Activated CD4-positive, alpha-beta T cell treated with anti-CD3 and anti-CD28 coated beads, Interleukin-2, amount 10 ng/mL, durations not matched to agents 24 days and 14 days (primary cell): ENCODE results near the gene SMIM45. TPM values are rescaled to one million over a fixed set of nuclear protein-coding genes. Genes with fewer than 3 reads are reported as not detected.

ENCODE experiments used
- DNase-seq: peaks from one replicate; pipeline ENCODE4 v3.0.0; 2022
- H3K27ac Mint-ChIP-seq: one replicate; pipeline ENCODE4 v1.8.0; 2022; ENCODE audit warnings: mild to moderate bottlenecking, mixed read lengths
- H3K27me3 Mint-ChIP-seq: one replicate; pipeline ENCODE4 v1.8.0; 2022; ENCODE audit warnings: mixed read lengths
- H3K36me3 Mint-ChIP-seq: one replicate; pipeline ENCODE4 v1.8.0; 2022; ENCODE audit warnings: low read depth, mild to moderate bottlenecking, mixed read lengths
- H3K4me1 Mint-ChIP-seq: one replicate; pipeline ENCODE4 v1.8.0; 2021; ENCODE audit warnings: mixed read lengths
- H3K4me3 Mint-ChIP-seq: one replicate; pipeline ENCODE4 v1.8.0; 2022; ENCODE audit warnings: mild to moderate bottlenecking, moderate library complexity, mixed read lengths
- H3K9me3 Mint-ChIP-seq: one replicate; pipeline ENCODE4 v1.8.0; 2021; ENCODE audit warnings: mixed read lengths
- intact Hi-C: fragments of 100-400 bp; cut with micrococcal nuclease; formaldehyde crosslinking; loops from one replicate; pipeline ENCODE4 v1.15.1; 2023
- total RNA-seq: library from RNA; stranded (reverse); gene quantifications from 2 replicates; pipeline ENCODE4 v1.2.3, GENCODE V29; 2022

Gene SMIM45

GRCh38 chr22:42001121-42001520 lies 49.2 kb downstream of the SMIM45 start:
- intact Hi-C loops, result no loop called here
- Mint-ChIP-seq H3K27me3 (no peaks in the 10 kb centered on the region), H3K36me3 (peaks cover 20% of the 10 kb centered on the region), H3K4me3 (no peak overlapping the region), H3K4me1 (peaks cover 24% of the 10 kb centered on the region), H3K27ac (no peak overlapping the region), H3K9me3 (peaks cover 10% of the 10 kb centered on the region)
- no peak for DNase-seq

GRCh38 chr22:42001706-42002105 lies 49.8 kb downstream of the SMIM45 start:
- peaks cover 20% of the 10 kb centered on the region for H3K36me3 Mint-ChIP-seq

GRCh38 chr22:42007922-42008321 lies 56.0 kb downstream of the SMIM45 start:
- no peak overlapping the region for H3K4me3 Mint-ChIP-seq
- intact Hi-C loops, result no loop called here
- H3K4me1 Mint-ChIP-seq, result peaks cover 6% of the 10 kb centered on the region
- peaks cover 14% of the 10 kb centered on the region for H3K27me3 Mint-ChIP-seq
- H3K27ac Mint-ChIP-seq, result no peak overlapping the region
- peaks cover 12% of the 10 kb centered on the region for H3K9me3 Mint-ChIP-seq
- no peak for DNase-seq
- H3K36me3 Mint-ChIP-seq, result peaks cover 2% of the 10 kb centered on the region

More at GRCh38 chr22:42001706-42002105, 49.8 kb downstream of the SMIM45 start:
- intact Hi-C loops, result no loop called here
- no peaks in the 10 kb centered on the region for H3K27me3 Mint-ChIP-seq
- no peak overlapping the region for H3K4me3 Mint-ChIP-seq
- no peak for DNase-seq
- peaks cover 24% of the 10 kb centered on the region for H3K4me1 Mint-ChIP-seq
- H3K9me3 Mint-ChIP-seq, result peaks cover 10% of the 10 kb centered on the region
- H3K27ac Mint-ChIP-seq, result no peak overlapping the region

Other genes with a start within 250 kb of the SMIM45 start
- 19.7 TPM in 2 replicates for gene CCDC134, start 151.5 kb upstream of the SMIM45 start, total RNA-seq
- 209 and 218 TPM in 2 replicates for gene SREBF2, start 119.0 kb upstream of the SMIM45 start, total RNA-seq
- gene SHISA8, start 37.1 kb upstream of the SMIM45 start, total RNA-seq, result 5.3 and 5.7 TPM in 2 replicates
- gene TNFRSF13C, start 25.3 kb upstream of the SMIM45 start, total RNA-seq, result 3.4 TPM in 2 replicates
- 86.9 and 88.6 TPM in 2 replicates for gene CENPM, start 5.0 kb upstream of the SMIM45 start, total RNA-seq
- 5.7 and 6.8 TPM in 2 replicates for gene SEPTIN3, start 17.3 kb downstream of the SMIM45 start, total RNA-seq
- gene WBP2NL, start 46.6 kb downstream of the SMIM45 start, total RNA-seq, result 1.3 and 1.4 TPM in 2 replicates
- 28.2 and 29.9 TPM in 2 replicates for gene NAGA, start 118.7 kb downstream of the SMIM45 start, total RNA-seq
- 5.0 and 6.2 TPM in 2 replicates for gene PHETA2, start 122.1 kb downstream of the SMIM45 start, total RNA-seq
- 54.4 and 58.7 TPM in 2 replicates for gene SMDT1, start 127.5 kb downstream of the SMIM45 start, total RNA-seq
- gene NDUFA6, start 138.6 kb downstream of the SMIM45 start, total RNA-seq, result 77.7 and 87.8 TPM in 2 replicates
- gene CYP2D6, start 178.7 kb downstream of the SMIM45 start, total RNA-seq, result 3.8 and 4.5 TPM in 2 replicates